Mesenchymal stem cell (in vitro differentiated cells and primary cell): ENCODE measurements around the gene KLHL29.

Source experiments
- DNase-seq: peaks from one replicate; pipeline ENCODE4 v3.0.0-alpha.2; 2013
- H2AFZ ChIP-seq: one replicate; pipeline ENCODE4 v1.6.1; 2013; ENCODE audit warnings: low read depth, mild to moderate bottlenecking, control low read depth, inconsistent platforms, low read length, moderate library complexity
- H2AK5ac ChIP-seq: 2 replicates; pipeline ENCODE4 v1.6.1; 2013; ENCODE audit warnings: low read length, moderate library complexity, mild to moderate bottlenecking, inconsistent platforms; ENCODE audit not compliant: severe bottlenecking
- H2BK120ac ChIP-seq: one replicate; pipeline ENCODE4 v1.6.1; 2013; ENCODE audit warnings: low read depth, mild to moderate bottlenecking, inconsistent platforms, low read length, moderate library complexity
- H2BK12ac ChIP-seq, 2 experiments: one replicate each; pipeline ENCODE4 v1.6.1; 2013; ENCODE audit warnings: inconsistent platforms in 2 of 2, low read length in 2 of 2, mild to moderate bottlenecking in 2 of 2, moderate library complexity in 2 of 2, control low read depth in 1 of 2
- H2BK15ac ChIP-seq: one replicate; pipeline ENCODE4 v1.6.1; 2013; ENCODE audit warnings: mild to moderate bottlenecking, low read depth, inconsistent platforms; ENCODE audit not compliant: poor library complexity, severe bottlenecking
- H2BK5ac ChIP-seq: 2 replicates; pipeline ENCODE4 v1.6.1; 2013; ENCODE audit warnings: low read depth, mild to moderate bottlenecking, low read length, control low read depth, inconsistent platforms; ENCODE audit not compliant: poor library complexity, severe bottlenecking
- H3K14ac ChIP-seq, 2 experiments: one replicate each; pipeline ENCODE4 v1.6.1; 2013; ENCODE audit warnings: inconsistent platforms in 2 of 2, low read length in 2 of 2, control low read depth in 1 of 2, mild to moderate bottlenecking in 1 of 2, moderate library complexity in 1 of 2
- H3K18ac ChIP-seq, 2 experiments: one replicate each; pipeline ENCODE4 v1.6.1; 2013; ENCODE audit warnings: inconsistent platforms in 2 of 2, low read length in 2 of 2, control low read depth in 1 of 2, low read depth in 1 of 2, mild to moderate bottlenecking in 1 of 2
- H3K23ac ChIP-seq, 2 experiments: one replicate each; pipeline ENCODE4 v1.6.1; 2013; ENCODE audit warnings: inconsistent platforms in 2 of 2, low read length in 2 of 2, mild to moderate bottlenecking in 2 of 2, moderate library complexity in 2 of 2, control low read depth in 1 of 2
- H3K27ac ChIP-seq: 2 replicates; pipeline ENCODE4 v1.5.1; 2013; ENCODE audit warnings: mild to moderate bottlenecking, moderate library complexity, low read length, control low read depth, inconsistent platforms; ENCODE audit not compliant: poor library complexity, severe bottlenecking
- H3K27me3 ChIP-seq, 2 experiments: 2 replicates each; pipeline versions ENCODE4 v1.6.1 to v1.7.0; 2013; ENCODE audit warnings: low read length in 2 of 2, mild to moderate bottlenecking in 2 of 2, moderate library complexity in 2 of 2, control low read depth in 1 of 2, inconsistent platforms in 1 of 2; ENCODE audit not compliant: control insufficient read depth in 1 of 2, insufficient read depth in 1 of 2
- H3K36me3 ChIP-seq, 2 experiments: 2 replicates each; pipeline versions ENCODE4 v1.6.1 to v1.7.0; 2013; ENCODE audit warnings: low read length in 2 of 2, control low read depth in 1 of 2, inconsistent platforms in 1 of 2, low read depth in 1 of 2, mild to moderate bottlenecking in 1 of 2; ENCODE audit not compliant: insufficient read depth in 2 of 2, control insufficient read depth in 1 of 2
- H3K4ac ChIP-seq, 2 experiments: one replicate each; pipeline ENCODE4 v1.6.1; 2013; ENCODE audit warnings: inconsistent platforms in 2 of 2, low read length in 2 of 2, mild to moderate bottlenecking in 2 of 2, moderate library complexity in 2 of 2, control low read depth in 1 of 2, low read depth in 1 of 2
- H3K4me1 ChIP-seq: 2 replicates; pipeline ENCODE4 v1.6.1; 2013; ENCODE audit warnings: low read depth, low read length, control low read depth; ENCODE audit not compliant: control insufficient read depth, insufficient read depth
- H3K4me2 ChIP-seq: 2 replicates; pipeline ENCODE4 v1.6.1; 2013; ENCODE audit warnings: low read length, mild to moderate bottlenecking, inconsistent platforms; ENCODE audit not compliant: poor library complexity, severe bottlenecking
- H3K4me3 ChIP-seq, 2 experiments: 2 replicates each; pipeline versions ENCODE4 v1.5.1 to v1.7.0; 2013; ENCODE audit warnings: low read length in 2 of 2, mild to moderate bottlenecking in 2 of 2, control low read depth in 1 of 2, low read depth in 1 of 2; ENCODE audit not compliant: insufficient read depth in 1 of 2
- H3K79me1 ChIP-seq: replicated peaks from 2 replicates; pipeline ENCODE4 v1.6.1; 2013; ENCODE audit warnings: mild to moderate bottlenecking, control low read depth, low read length, inconsistent platforms; ENCODE audit not compliant: poor library complexity, severe bottlenecking
- H3K9ac ChIP-seq: 2 replicates; pipeline ENCODE4 v1.7.0; 2013; ENCODE audit warnings: mild to moderate bottlenecking, low read length, moderate library complexity
- H3K9me3 ChIP-seq: 2 replicates; pipeline ENCODE4 v1.7.0; 2013; ENCODE audit warnings: mild to moderate bottlenecking, low read length; ENCODE audit not compliant: control insufficient read depth
- H4K8ac ChIP-seq: one replicate; pipeline ENCODE4 v1.6.1; 2013; ENCODE audit warnings: inconsistent platforms, mild to moderate bottlenecking, low read length, moderate library complexity
- H4K91ac ChIP-seq: one replicate; pipeline ENCODE4 v1.6.1; 2013; ENCODE audit warnings: mild to moderate bottlenecking, low read length, inconsistent platforms
- WGBS: methylation state at CpG from one replicate; pipeline ENCODE4 v1.1.7; 2013; ENCODE audit warnings: mixed read lengths; 5-methylcytosine and 5-hydroxymethylcytosine counted together

Gene KLHL29

DNA sequence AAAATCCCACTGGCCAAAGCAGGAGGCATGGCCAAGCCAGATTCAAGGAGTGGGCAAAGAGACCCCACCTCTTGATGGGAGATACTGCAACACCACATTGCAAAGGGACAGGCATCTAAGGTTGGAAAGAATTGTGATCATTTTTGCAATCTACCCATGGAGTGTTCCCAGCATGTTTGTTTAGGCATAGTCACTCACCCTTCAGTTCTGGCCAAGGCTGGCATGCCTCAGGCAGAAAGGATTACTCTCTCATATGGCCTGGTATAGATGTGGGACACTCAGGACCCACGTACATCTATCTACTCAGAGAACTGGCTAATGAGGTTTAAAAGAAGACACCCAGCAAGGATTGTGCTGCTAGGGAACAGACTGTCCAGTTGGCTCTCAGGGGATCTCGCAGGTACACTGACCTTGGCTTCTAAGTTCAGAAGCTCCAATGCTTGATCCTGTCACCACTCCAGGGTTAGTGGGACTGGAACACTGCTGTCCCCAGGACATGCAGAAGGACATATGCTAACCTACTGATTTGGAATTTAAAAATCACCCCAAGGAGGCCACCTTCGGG, 183.7 kb downstream of the KLHL29 start:
- H3K36me3 ChIP-seq, result peaks cover 0 to 8% of the 10 kb centered on the region in 2 experiments
- H3K9me3 ChIP-seq, result no peaks in the 10 kb centered on the region
- H4K91ac ChIP-seq, result no peak overlapping the region
- H3K14ac ChIP-seq, result no peak overlapping the region
- peaks cover 23% of the 10 kb centered on the region for H3K4me1 ChIP-seq
- H2BK5ac ChIP-seq, result no peak overlapping the region
- H3K27ac ChIP-seq, result no peak overlapping the region
- 97% methylated on average over 3 of the region's 3 CpGs for WGBS
- H3K27me3 ChIP-seq, result no peaks in the 10 kb centered on the region
- H3K4me3 ChIP-seq, result no peak overlapping the region
- H3K18ac ChIP-seq, result no peak overlapping the region
- H3K9ac ChIP-seq, result no peak overlapping the region
- H3K23ac ChIP-seq, result no peak overlapping the region
- no peak overlapping the region for H2BK120ac ChIP-seq
- no peak overlapping the region for H2AFZ ChIP-seq
- no peak overlapping the region for H2BK15ac ChIP-seq
- no peak for DNase-seq
- H2BK12ac ChIP-seq, result no peak overlapping the region
- peaks cover 5% of the 10 kb centered on the region for H3K79me1 ChIP-seq
- no peak overlapping the region for H3K4me2 ChIP-seq
- H4K8ac ChIP-seq, result no peak overlapping the region
- H2AK5ac ChIP-seq, result peak overlapping the region; percentile 47
- H3K4ac ChIP-seq, result no peak overlapping the region

DNA sequence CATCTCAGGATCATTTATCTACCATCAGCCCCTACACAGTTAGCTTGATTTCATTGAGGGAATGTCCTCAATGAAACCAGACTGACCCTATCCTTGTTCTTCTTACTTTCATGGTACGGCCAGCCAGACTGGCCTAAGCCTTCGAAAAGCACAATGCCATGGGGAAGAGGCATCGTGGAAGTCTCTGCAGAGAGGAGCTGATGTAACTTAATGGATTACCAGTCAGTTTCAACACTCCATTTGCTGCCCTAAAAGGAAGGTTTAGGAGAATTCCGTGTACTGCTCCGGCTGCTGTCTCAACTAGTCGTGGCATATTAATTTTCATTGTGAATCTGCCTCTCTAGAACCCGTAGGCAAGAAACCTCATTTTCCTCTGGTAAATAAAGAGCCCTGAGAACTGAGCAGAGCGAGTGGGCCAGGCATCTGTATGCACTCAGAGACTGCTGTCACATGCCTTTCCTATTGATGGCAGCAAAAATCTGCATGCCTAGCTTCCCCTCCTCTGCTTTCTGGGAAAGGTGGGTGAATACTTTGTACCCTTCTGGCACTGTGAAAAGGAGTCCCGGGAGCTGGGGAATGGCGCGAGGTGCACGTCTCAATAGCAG, 184.9 kb downstream of the KLHL29 start:
- Histone ChIP-seq H3K23ac (no peak overlapping the region), H2BK120ac (no peak overlapping the region), H3K4me3 (no peak overlapping the region), H2AK5ac (no peak overlapping the region), H4K91ac (no peak overlapping the region), H2BK5ac (no peak overlapping the region), H3K36me3 (peaks cover 0 to 8% of the 10 kb centered on the region in 2 experiments), H3K18ac (no peak overlapping the region), H3K4me1 (peaks cover 13% of the 10 kb centered on the region), H2AFZ (no peak overlapping the region), H2BK12ac (no peak overlapping the region), H4K8ac (no peak overlapping the region), H3K27me3 (no peaks in the 10 kb centered on the region), H3K9me3 (no peaks in the 10 kb centered on the region), H3K9ac (no peak overlapping the region), H3K4ac (no peak overlapping the region), H3K4me2 (no peak overlapping the region), H3K79me1 (peaks cover 5% of the 10 kb centered on the region), H3K14ac (no peak overlapping the region), H2BK15ac (no peak overlapping the region), H3K27ac (no peak overlapping the region)
- no peak for DNase-seq
- WGBS, result 94% methylated on average over 12 of the region's 12 CpGs

GRCh38 chr2:23571085-23571484, 186.1 kb downstream of the KLHL29 start:
- Histone ChIP-seq H2AK5ac (no peak overlapping the region), H4K91ac (no peak overlapping the region), H3K4me1 (peaks cover 12% of the 10 kb centered on the region), H3K27me3 (no peaks in the 10 kb centered on the region), H3K79me1 (peaks cover 5% of the 10 kb centered on the region), H3K9me3 (no peaks in the 10 kb centered on the region), H4K8ac (no peak overlapping the region), H3K36me3 (peaks cover 0 to 8% of the 10 kb centered on the region in 2 experiments), H3K18ac (no peak overlapping the region), H3K9ac (no peak overlapping the region), H3K4me2 (no peak overlapping the region), H3K27ac (no peak overlapping the region), H3K14ac (no peak overlapping the region), H3K4ac (no peak overlapping the region), H2AFZ (no peak overlapping the region), H2BK5ac (no peak overlapping the region), H2BK120ac (no peak overlapping the region), H3K4me3 (no peak overlapping the region), H2BK15ac (no peak overlapping the region), H2BK12ac (no peak overlapping the region), H3K23ac (no peak overlapping the region)
- 97% methylated on average over 6 of the region's 6 CpGs for WGBS
- DNase-seq, result no peak

DNA sequence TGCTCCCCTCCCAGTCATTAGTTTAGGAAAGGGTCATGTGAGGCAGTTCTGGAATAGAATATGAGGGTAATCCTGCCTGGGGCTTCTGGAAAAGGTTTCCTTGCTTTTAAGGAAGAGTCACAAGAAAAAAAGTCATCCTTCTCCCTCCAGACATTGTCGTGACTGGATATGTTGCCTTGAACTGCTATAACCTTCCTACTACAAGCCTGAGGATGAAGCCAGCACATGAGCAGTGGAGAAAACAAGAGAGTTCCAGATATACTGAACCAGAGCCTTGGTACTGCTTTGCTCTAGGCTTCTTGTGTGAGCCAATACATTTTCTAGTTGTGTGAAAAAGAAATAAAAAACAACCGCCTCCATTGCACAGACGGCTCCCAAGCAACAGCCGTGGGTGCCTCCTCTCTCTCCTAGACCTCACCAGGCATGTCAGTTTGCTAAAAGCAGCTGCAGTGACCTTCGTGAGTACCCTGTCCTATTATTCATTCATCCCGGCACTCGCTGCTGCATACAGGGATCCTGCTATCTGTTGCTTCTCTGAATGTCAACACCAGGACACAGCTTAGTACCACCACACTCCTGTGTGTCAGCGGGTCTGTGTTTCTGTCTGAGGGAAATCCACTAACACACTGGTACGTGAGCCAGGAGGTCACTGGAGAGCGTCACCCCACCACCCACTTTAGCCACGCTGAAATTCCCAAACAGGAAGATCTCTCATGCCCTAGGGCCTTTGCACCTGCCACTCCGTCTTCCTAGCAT, 186.7 kb downstream of the KLHL29 start:
- H2AFZ ChIP-seq, result no peak overlapping the region
- H2BK15ac ChIP-seq, result no peak overlapping the region
- H2BK120ac ChIP-seq, result no peak overlapping the region
- no peak overlapping the region for H4K91ac ChIP-seq
- H3K9ac ChIP-seq, result no peak overlapping the region
- 90% methylated on average over 12 of the region's 12 CpGs for WGBS
- H3K79me1 ChIP-seq, result peaks cover 5% of the 10 kb centered on the region
- no peak overlapping the region for H3K27ac ChIP-seq
- no peak overlapping the region for H3K14ac ChIP-seq
- H3K18ac ChIP-seq, result no peak overlapping the region
- no peak overlapping the region for H2BK5ac ChIP-seq
- H3K4me3 ChIP-seq, result no peak overlapping the region
- no peak for DNase-seq
- H3K9me3 ChIP-seq, result no peaks in the 10 kb centered on the region
- no peaks in the 10 kb centered on the region for H3K27me3 ChIP-seq
- H3K36me3 ChIP-seq, result peaks cover 0 to 8% of the 10 kb centered on the region in 2 experiments
- no peak overlapping the region for H3K4me2 ChIP-seq
- H2BK12ac ChIP-seq, result no peak overlapping the region
- no peak overlapping the region for H3K4ac ChIP-seq
- no peak overlapping the region for H2AK5ac ChIP-seq
- H3K4me1 ChIP-seq, result peaks cover 8% of the 10 kb centered on the region
- no peak overlapping the region for H3K23ac ChIP-seq
- no peak overlapping the region for H4K8ac ChIP-seq
